Hindlimb muscle (tissue), 1 donor: Measurements from ENCODE around the gene TEX13C. TPM values are rescaled to one million over a fixed set of nuclear protein-coding genes. Genes with fewer than 3 reads are reported as not detected.
"Not testable (repeated sequence)": the region's sequence is repeated elsewhere in the genome, so short reads cannot be mapped to it uniquely, and the experiment has no call there.

ENCODE experiments used
- DNase-seq: peaks from one replicate; pipeline ENCODE4 v3.0.0-alpha.2; 2013
- polyA plus RNA-seq: library from polyadenylated mRNA; unstranded; fragments of 120-200 nt; gene quantifications from one replicate; pipeline ENCODE4 v1.2.1, GENCODE V29; 2013; ENCODE audit not compliant: insufficient read length

The TEX13C gene
- polyA plus RNA-seq = not detected

DNA sequence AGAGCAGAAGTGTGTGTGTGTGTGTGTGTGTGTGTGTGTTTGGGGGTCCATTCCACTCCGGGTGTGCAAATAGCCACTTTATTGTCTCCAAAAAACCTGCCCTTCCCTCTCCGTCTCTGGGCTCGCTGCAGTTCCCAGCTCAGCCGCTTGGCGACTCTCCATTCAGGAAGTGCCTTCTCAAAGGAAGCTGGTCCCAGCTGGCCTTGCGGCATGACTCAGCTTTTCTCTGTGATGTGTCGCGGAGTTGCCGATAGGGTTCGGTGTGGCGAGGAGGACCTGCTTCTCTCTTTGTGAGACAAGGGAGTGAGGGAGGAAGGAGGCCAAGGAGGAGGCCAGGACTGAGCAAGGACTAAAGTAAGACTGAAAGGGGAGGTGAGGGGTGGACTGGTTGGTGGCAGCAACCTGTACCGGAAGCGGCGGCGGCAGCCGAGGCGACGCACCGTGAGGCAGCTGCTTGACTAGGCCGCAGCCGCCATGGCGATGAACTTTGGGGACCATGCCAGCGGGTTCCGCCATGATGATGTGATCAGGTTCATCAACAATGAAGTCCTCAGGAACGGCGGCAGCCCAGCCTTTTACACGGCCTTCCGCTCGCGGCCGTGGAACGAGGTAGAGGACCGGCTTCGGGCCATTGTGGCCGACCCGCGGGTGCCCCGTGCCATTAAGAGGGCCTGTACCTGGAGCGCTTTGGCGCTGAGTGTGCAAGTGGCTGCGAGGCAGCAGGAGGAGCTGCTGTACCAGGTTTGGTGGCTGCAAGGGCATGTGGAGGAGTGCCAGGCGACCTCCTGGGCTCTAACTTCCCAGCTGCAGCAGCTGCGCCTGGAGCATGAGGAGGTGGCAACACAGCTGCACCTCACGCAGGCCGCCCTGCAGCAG is at the start of gene TEX13C:
TEX13C (plus strand) TSS at position 226 of the 876 bp plus-strand sequence; CDS start at position 475, 249 bp downstream.
- no peak for DNase-seq

GRCh38 chrX:125287282-125287681 is 32.4 kb upstream of the TEX13C start:
- no peak for DNase-seq

- no peak for DNase-seq
Measured at GRCh38 chrX:125288343-125288742, 31.3 kb upstream of the TEX13C start.

GRCh38 chrX:125289209-125289608 is 30.5 kb upstream of the TEX13C start:
- no peak for DNase-seq

- DNase-seq = no peak
Measured at GRCh38 chrX:125289920-125290319, 29.8 kb upstream of the TEX13C start.

- no peak for DNase-seq
Measured at GRCh38 chrX:125291124-125291523, 28.5 kb upstream of the TEX13C start.

- DNase-seq = no peak
Measured at GRCh38 chrX:125293850-125294780, 25.6 kb upstream of the TEX13C start.

DNA sequence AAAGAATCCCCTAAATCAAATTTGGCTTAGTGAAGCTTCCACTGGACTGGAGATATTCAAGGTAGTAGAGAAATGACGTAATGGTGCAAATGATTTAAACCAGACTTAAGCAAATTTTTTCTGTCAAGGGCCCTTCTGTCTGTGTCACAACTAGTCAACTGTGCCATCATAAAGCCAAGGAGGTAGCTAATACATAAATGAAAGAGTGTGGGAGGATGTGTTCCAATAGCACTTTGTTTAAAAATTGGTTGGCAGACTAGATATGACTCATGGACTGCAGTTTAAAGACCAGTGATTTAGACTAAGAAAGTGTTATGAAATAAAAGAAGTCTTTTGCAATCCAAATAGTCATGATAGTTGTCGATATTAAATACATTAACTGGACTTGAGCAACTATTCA is 24.3 kb upstream of the TEX13C start:
- DNase-seq = no peak

DNA sequence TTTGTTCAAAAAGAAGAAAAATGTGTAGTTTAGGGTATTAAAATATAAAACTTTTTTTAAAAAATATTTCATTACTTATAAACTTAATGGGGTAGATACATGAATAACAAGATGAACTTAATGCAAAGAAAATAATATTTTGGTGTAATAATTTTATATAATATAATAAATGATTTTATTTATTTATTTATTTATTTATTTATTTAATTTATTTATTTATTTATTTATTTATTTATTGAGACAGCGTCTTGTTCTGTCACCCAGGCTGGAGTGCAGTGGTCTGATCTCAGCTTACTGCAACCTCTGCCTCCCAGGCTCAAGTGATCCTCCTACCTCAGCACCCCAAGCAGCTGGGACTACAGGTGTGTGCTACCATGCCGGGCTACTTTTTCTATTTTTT is 20.8 kb upstream of the TEX13C start:
- DNase-seq = no peak

GRCh38 chrX:125306335-125306866 is 13.3 kb upstream of the TEX13C start:
- no peak for DNase-seq

- DNase-seq = no peak
Measured at GRCh38 chrX:125308653-125309052, 11.0 kb upstream of the TEX13C start.

GRCh38 chrX:125319166-125319565 is 505 bp upstream of the TEX13C start:
- DNase-seq = not testable (repeated sequence)

GRCh38 chrX:125322431-125322830 is 2.8 kb downstream of the TEX13C start:
- DNase-seq = no peak

GRCh38 chrX:125326599-125326998 is 6.9 kb downstream of the TEX13C start:
- DNase-seq = no peak

- no peak for DNase-seq
Measured at GRCh38 chrX:125327891-125328290, 8.2 kb downstream of the TEX13C start.

GRCh38 chrX:125333583-125333982 is 13.9 kb downstream of the TEX13C start:
- DNase-seq = no peak

- DNase-seq = no peak
Measured at GRCh38 chrX:125340490-125340889, 20.8 kb downstream of the TEX13C start.

DNA sequence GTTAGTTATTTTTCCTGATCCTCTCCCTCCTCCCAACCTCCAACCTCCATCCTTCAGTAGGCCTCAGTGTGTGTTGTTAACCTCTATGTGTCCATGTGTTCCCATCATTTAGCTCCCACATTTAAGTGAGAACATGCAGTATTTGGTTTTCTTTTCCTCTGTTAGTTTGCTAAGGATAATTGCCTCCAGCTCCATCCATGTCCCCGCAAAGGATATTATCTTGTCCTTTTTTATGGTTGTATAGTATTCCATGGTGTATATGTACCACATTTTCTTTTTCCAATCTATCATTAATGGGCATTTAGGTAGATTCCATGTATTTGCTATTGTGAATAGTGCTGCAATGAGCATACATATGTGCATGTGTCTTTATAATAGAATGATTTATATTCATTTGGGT is 54.5 kb downstream of the TEX13C start:
- no peak for DNase-seq
